ENCODE results near the gene VSTM4.

Gene VSTM4

GRCh38 chr10:49066944-49067730, 48.2 kb downstream of the VSTM4 start:
- TF ChIP-seq JUND (IDR thresholded peaks at IDR 0.05; ENCODE audit: low read depth), result no peak
- in situ Hi-C loops (cut with HindIII; ENCODE audit: low pct_unique_long_range_greater_than_20kb, low sequenced_read_pairs), result no loop called here
- no peak for DNase-seq (ENCODE audit: low read depth in 1 of 2, low spot score in 1 of 2)

DNA sequence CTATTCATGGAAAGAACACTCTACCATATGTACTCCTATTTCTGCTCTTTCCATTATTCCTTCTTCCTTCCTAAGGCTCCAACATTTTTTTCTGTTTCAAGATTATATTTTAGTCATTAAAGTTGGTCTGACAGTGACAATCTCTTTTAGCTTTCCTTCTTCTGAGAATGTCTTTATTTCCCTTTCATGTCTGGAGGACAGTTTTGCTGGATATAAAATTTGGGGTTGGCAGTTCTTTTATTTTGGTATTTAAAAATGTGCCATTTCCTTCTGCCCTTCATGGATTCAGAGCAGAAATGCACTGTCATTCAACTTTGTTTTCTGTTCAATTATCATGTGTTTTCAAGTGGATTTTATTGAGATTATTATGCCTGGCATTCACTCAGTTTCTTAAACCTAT, 53.1 kb downstream of the VSTM4 start:
- DNase-seq (ENCODE audit: low read depth in 1 of 2, low spot score in 1 of 2), result no peak
- TF ChIP-seq JUND (IDR thresholded peaks at IDR 0.05; ENCODE audit: low read depth), result no peak
- in situ Hi-C loops (cut with HindIII; ENCODE audit: low pct_unique_long_range_greater_than_20kb, low sequenced_read_pairs), result no loop called here

DNA sequence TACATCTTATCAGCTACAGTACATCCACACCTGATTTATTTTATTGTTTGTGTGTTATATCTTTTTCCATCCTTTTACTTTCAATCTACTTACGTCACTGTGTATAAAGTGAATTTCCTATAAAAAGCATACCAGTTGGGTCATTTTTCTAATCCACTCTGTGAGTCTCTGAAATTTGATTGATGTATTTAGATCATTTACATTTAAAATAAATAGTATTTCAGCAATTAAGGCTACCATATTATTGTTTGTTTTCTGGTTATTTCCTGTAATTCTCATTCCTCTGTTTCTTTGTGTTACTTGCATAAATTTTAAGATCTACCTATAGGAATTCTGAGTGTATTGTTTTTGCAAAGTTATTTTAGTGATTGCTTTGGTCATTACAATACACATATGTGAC, 53.7 kb downstream of the VSTM4 start:
- DNase-seq (ENCODE audit: low read depth in 1 of 2, low spot score in 1 of 2), result no peak
- TF ChIP-seq JUND (IDR thresholded peaks at IDR 0.05; ENCODE audit: low read depth), result no peak
- in situ Hi-C loops (cut with HindIII; ENCODE audit: low pct_unique_long_range_greater_than_20kb, low sequenced_read_pairs), result no loop called here

GRCh38 chr10:49058463-49059255, 56.7 kb downstream of the VSTM4 start:
- DNase-seq (ENCODE audit: low read depth in 1 of 2, low spot score in 1 of 2), result no peak
- no peak for TF ChIP-seq JUND (IDR thresholded peaks at IDR 0.05; ENCODE audit: low read depth)
- in situ Hi-C loops (cut with HindIII; ENCODE audit: low pct_unique_long_range_greater_than_20kb, low sequenced_read_pairs), result no loop called here

- DNase-seq (ENCODE audit: low read depth in 1 of 2, low spot score in 1 of 2), result no peak
- no peak for TF ChIP-seq JUND (IDR thresholded peaks at IDR 0.05; ENCODE audit: low read depth)
- in situ Hi-C loops (cut with HindIII; ENCODE audit: low pct_unique_long_range_greater_than_20kb, low sequenced_read_pairs), result no loop called here
Observed at GRCh38 chr10:49057231-49057880, 58.0 kb downstream of the VSTM4 start.

GRCh38 chr10:49056356-49056755, 59.0 kb downstream of the VSTM4 start:
- no peak for TF ChIP-seq JUND (IDR thresholded peaks at IDR 0.05; ENCODE audit: low read depth)
- in situ Hi-C loops (cut with HindIII; ENCODE audit: low pct_unique_long_range_greater_than_20kb, low sequenced_read_pairs), result no loop called here
- no peak for DNase-seq (ENCODE audit: low read depth in 1 of 2, low spot score in 1 of 2)

DNA sequence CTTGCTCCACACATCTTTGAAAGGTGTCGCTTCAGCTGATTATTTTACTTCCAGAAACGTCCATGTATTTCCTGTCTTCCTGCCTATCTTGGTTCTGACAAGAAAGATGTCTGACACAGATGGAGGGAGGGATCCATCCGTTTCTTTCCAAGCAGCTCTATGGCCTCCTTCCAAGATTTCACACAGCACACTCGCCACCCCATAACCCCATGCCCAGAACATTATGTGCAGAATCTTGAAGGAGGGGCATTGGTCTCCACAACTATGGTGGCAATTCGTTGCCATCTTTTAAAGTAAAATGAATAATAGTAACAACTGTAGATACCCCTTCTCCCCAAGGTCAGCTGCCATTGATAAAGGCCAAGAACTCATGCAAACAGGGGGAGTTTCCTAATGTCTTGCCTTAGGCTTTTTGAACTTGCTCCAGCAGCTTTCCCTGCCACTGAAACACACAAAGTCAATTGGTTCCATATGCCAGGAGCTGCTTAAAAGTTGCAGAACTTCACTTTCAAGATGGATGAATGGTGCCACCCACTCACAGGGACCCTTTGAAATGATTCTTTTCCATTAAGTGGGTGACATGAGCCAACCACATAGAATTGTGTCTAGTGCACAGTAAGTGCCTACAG, 60.0 kb downstream of the VSTM4 start:
- no peak for TF ChIP-seq JUND (IDR thresholded peaks at IDR 0.05; ENCODE audit: low read depth)
- in situ Hi-C loops (cut with HindIII; ENCODE audit: low pct_unique_long_range_greater_than_20kb, low sequenced_read_pairs), result no loop called here
- no peak for DNase-seq (ENCODE audit: low read depth in 1 of 2, low spot score in 1 of 2)

DNA sequence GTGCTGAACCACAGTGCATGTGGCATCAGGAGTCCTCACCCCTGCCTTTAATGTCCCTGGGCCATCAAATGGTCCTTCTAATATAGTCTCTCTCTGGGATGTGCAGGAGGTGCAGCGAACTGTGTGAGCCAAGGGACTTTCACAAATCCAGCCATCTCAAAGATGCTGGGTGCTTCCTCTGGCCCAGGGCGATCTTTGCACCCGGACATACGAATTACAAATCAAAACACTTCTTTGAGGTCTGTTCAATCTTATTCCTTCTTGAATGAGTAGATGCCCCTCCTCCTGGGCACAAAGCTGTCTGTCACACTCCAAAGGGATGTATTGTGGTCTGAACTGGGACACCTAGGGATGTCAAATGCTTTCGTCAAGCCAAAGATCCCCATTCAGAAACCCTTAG, 60.6 kb downstream of the VSTM4 start:
- no peak for TF ChIP-seq JUND (IDR thresholded peaks at IDR 0.05; ENCODE audit: low read depth)
- no peak for DNase-seq (ENCODE audit: low read depth in 1 of 2, low spot score in 1 of 2)
- in situ Hi-C loops (cut with HindIII; ENCODE audit: low pct_unique_long_range_greater_than_20kb, low sequenced_read_pairs), result no loop called here

DNA sequence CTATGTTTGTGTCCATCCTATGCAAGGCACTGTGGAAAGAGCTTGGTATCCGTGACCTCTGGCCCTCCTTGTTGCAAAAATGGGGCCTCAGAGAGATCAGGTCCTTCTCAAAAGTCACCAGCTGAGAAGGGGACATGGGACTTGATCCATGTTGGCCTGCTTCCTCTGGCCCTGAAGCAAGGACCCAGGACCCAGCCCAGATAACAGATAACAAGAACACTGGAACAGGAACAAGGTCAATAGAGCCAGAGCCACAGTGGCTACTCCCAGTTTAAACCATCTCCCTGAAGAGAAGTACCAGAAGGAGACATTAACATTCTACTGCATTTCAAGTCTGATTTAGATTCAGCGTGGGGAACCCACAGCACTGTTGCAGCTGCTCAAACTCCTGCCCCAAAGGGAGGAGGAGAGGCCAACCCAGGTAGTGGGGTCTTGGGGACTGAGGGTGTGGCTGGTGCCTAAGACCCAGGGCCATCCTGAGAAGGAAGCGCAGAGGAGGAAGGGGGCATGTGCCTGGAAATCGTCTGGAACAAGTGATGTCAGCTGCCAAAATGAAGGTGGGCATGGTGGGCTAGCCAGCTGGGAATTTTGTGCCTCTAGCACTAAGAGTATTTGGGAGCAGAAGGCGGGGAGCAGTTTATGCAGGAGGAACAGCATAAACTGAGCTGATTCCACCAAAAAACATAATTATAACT, 61.2 kb downstream of the VSTM4 start:
- in situ Hi-C loops (cut with HindIII; ENCODE audit: low pct_unique_long_range_greater_than_20kb, low sequenced_read_pairs), result no loop called here
- no peak for TF ChIP-seq JUND (IDR thresholded peaks at IDR 0.05; ENCODE audit: low read depth)
- no peak for DNase-seq (ENCODE audit: low read depth in 1 of 2, low spot score in 1 of 2)

DNA sequence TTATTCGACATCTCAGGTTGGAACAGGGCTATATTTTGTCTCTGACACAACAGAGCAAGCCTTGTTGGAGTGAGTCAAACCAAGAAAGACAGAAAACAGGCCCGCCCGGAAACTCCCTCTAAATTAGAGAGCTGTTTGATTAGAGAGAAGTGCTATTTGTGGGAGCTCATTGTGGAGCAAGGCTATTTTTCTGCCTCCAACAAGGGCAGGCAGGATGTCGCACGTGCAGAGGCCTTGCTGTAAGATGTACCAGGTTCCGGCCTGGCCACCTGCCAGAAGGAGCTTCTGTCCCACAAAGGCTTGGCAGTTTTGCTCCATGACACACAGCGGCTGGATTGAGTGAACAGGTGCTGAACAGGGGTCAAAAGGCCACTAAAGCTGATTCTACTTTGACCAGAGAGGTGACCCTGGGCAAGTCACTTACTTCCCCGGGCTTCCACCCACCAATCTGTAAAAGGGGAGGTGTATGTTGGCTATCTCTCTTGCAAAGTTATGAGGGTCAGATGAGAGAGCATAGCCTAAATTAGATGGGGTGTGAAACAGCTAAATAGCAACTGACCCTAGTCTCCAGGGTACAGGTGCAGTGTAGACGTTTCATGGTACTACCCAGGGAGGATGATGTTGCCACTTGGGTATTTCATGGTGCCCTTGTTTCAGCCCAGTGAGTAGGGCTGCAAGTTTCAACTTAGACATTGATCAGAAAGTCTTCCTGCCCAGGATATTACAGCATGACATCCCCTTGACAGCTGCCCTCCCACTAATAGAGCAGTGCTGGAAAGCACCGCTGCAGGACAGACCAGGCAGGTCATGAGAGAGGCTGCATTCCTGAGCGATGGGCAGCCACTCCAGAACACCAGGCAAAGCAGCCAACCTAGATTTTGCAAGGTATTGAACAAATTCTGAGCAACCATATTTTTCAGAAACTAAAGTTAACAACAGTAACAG, 62.0 kb downstream of the VSTM4 start:
- no peak for TF ChIP-seq JUND (IDR thresholded peaks at IDR 0.05; ENCODE audit: low read depth)
- no peak for DNase-seq (ENCODE audit: low read depth in 1 of 2, low spot score in 1 of 2)
- in situ Hi-C loops (cut with HindIII; ENCODE audit: low pct_unique_long_range_greater_than_20kb, low sequenced_read_pairs), result no loop called here

- no peak for TF ChIP-seq JUND (IDR thresholded peaks at IDR 0.05; ENCODE audit: low read depth)
- no peak for DNase-seq (ENCODE audit: low read depth in 1 of 2, low spot score in 1 of 2)
- in situ Hi-C loops (cut with HindIII; ENCODE audit: low pct_unique_long_range_greater_than_20kb, low sequenced_read_pairs), result no loop called here
Observed at GRCh38 chr10:49052069-49052468, 63.3 kb downstream of the VSTM4 start.

All from T47D (cell line).